GM19240 (cell line): Measurements from ENCODE around the gene CPLX4.

Source experiments
- DNase-seq: peaks from one replicate; pipeline ENCODE4 v3.0.0; 2011; ENCODE audit warnings: low spot score; ENCODE audit not compliant: insufficient read length

CPLX4 gene, protein sequence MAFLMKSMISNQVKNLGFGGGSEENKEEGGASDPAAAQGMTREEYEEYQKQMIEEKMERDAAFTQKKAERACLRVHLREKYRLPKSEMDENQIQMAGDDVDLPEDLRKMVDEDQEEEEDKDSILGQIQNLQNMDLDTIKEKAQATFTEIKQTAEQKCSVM

DNA sequence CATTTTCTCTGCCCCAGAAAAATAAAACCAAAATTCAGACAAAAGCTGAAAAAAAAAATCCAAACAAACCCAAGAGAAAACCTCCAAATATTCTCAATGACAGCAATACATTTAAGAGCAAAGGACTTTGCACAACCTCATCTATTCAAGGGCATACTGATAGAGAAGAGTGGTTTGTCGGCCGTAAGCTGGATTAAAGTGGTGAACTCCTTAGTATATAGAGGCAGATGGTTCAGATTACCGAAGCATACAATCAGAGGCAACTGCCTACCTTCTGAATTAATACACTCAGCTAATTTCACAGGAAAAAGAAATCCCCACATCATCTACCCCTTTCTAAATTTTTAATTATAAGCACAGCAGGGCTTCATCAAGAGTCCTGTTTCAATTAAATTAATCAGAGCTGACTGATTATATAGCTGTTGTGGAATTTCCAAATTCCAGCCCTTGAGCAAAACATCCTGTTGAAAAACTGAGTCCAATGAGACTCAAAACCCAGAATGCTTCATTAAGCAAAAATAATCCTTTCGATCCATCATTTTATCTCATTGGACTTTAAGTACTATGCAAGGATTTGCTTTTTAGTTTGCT, at the start of gene CPLX4:
Gene CPLX4, minus strand, starts transcription at position 190 of the 591 bp plus-strand sequence. Its CDS starts 187 bp downstream, at position 3.
- DNase-seq = no peak

DNA sequence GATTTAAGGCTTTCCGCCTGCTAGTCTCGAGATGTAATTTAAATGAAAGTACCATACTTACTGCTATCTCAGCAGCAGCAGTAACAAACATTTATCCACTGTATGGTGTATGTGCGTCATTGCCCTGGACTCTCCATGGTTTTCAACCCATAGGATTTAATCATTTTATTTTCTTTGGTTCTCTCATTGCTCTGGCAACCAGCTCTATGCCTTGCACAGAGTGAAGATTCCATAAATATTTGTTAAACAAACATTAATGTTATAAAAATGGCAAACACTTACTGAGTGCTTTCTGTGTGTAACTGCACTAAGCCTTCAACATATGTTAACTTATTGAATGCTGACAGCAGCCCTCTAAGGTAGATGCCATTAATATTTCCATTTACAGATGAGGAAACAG, 41.9 kb upstream of the CPLX4 start:
- DNase-seq = no peak

DNA sequence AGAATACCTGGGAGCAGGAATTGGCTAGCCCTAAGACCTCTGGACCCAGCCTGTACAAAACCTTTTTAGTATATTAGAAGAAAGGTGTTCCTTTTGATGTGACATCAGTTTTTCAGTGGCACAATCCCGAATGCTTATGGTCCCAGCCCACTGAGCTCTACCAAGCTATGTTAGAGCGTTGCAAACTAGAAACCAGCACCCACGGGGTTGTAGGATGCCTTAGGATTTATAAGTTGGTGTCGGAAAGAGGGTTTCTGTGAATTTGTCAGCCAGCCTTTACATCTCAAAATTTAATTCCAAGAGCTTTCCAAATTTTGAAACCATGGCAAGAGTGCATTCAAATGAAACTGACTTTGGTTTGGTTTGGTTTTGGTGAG, 41.1 kb upstream of the CPLX4 start:
- no peak for DNase-seq

DNA sequence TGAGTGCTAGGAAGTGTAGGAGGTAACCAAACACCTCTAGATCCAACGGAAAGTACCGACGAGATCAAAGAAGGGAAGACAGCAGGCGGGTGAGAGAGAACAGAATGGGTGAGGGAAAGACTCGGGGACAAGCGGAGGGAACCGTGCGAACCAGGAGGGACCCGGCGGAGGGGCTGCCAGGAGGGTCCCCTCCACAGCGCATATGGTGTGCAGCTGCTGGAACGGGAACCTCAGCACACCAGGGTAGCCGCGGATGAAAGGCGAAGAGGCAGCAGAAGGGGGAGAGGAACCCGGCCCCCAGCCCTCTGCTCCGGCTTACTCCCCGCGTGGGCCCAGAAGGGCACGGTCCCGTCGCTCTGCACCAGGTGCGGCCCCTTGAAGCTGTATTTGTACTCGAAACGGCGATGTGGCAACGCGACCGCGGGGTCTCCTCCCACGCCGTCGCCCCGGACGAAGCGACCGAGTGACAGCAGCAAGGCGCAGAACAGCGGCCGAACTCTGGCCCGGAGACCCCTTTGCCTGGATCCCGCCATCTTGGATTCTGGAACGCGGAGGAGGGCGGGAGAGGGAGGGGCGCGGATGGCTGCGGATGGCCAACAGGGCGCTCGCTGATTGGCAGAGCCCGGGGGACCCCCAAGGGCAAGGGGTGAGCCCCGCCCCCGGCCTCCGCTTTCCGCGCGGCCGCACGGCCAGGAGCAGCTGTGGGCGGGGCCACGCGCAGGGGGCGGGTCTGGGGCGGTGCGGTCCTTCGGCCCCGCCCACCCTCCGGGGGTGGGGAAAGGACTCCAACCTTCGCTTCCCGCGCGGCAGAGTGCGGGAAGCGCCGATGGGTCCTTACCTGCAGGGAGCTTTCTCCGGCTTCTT, 40.5 kb upstream of the CPLX4 start, which contains the start of gene LMAN1:
Gene LMAN1, minus strand, starts transcription at position 554 of the 864 bp plus-strand sequence. Its CDS starts 21 bp downstream, at position 533.
- peak; percentile 84 for DNase-seq

DNA sequence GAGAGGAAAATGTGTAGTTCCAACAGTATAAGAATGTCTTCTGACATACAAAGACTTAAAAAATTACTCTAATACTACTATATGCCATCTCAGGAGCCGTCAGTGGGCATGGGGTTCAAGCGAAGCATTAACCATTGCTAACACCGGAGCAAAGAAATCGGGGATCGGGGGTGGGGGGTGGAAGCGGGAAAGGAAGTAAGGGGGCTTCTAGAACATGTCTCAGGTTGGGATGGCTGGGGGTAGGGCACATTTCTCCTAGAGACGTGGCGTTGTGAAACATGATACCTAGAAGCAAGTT, 39.9 kb upstream of the CPLX4 start:
- no peak for DNase-seq

DNA sequence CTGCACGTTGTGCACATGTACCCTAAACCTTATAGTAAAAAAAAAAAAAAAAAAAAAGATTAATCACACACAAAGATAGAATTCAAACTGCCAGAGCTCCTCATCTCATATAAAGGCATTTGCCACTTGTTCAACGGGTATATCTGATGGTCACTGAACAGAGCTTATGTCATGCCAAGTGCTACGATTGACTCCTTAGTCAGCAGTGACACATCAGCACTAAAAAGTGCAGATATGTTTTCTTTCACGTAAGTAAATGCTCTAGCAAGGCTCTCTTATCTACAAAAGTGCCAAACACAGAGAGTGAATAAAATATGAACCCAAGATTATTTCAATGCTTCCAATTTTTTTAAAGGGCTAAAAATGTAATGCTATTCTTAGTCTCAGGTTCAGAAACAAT, 39.5 kb upstream of the CPLX4 start:
- no peak for DNase-seq

DNA sequence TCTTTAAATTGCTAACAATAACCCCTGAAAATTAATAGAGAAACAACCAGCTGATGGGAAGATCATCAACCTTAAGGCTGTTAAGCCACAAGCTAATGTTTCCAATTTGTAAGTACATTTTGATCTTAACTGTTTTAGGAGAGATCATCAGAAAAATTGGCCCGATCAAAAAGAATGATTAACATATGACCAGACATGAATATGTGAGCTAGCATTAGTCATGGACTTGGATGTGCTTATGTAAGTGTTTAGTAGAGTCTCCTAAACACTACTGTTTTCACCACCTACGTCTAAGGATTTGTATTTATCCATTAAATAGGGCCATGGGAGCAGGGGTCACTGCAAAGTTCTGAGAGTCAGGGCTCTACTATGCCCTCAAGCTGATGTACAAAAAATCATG, 36.3 kb upstream of the CPLX4 start:
- no peak for DNase-seq

DNA sequence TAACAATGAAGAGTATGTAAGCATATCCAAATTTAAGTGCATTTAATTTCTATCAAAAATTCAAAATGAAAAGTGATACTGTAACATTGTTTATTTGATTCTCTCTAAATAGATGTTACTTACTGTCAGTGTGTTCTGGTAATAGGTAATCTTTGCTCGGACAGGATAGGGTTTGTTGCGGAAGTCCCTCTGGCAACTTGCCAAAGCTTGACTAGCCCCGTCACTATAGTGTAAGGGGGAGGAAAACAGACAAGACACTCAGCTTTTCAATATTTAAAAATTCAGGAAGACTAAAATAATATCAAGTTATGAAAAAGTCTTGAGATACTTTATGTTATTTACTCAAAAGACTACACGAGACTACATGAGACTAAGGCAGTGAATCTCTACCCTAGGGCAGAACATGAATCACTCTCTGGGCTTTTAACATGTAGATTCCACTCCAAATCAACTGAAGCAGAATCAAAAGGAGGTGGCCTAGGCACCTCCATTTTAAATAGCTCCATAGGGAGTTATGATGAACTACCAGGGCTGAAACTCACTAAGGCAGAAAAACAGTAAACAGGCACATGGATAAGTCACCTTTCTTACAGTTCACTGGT, 34.7 kb upstream of the CPLX4 start:
- no peak for DNase-seq

DNA sequence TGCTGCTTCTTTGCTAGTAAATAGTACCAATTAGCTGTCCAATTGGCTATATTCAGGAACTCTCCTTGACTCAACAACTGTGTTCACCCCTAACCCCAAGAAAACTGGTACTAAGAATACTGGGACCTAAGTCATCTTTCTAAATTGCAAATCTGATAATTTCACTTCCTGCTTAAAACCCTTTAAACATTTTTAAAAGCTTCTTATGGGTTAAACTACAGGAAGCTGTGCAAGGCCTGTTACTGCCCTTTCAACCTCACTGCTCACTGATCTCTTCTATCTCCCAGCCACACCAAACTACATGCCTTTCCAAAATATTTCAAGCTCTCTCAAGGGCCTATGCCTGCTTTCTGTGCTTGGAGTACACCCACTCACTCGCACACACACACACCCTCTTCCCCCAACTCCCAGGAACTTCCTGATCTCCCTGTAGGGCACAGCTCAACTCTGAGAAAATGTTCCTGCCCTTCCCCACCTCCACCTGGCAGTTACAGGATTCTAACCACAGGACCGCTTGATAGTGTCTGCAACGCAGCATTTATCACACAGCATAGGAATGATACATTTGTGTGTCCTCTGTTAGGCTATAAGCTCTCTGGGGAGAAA, 33.9 kb upstream of the CPLX4 start:
- no peak for DNase-seq

DNA sequence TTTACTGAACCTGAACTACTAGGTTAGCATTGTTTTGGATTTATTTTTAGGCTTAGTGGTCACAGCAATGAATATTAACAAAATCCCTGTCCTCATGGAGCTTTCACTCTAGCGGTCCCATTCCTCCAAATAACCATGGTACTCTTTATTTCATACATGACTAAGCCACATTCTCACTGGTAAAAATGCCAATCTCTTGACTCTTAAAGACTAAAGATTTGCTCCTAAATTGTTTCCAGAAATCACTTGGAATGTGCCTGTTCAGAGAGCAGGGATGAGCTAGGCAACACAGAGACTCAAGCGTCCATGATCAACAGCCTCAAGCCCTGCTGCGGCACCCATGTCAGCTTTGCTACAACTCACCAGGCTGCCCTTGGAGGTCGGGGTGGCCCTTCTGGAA, 27.1 kb upstream of the CPLX4 start:
- DNase-seq = no peak

DNA sequence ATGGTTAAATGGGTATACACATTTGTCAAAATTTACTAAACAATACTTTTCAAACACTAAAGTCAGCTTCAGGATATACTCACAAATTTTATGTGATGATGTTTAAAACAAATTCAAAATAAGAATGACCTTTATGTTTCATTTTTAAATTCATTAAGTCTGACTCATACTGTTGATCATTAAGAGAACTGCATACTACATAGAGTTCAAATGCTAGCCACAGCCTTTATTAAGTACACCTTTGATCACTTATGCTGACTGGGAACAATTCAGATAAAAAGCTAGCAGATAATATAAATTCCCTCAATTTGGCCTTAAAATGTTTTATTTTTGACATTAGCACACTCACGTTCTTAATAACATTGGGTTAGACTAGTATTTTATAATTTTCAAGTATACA, 26.5 kb upstream of the CPLX4 start:
- DNase-seq = no peak

DNA sequence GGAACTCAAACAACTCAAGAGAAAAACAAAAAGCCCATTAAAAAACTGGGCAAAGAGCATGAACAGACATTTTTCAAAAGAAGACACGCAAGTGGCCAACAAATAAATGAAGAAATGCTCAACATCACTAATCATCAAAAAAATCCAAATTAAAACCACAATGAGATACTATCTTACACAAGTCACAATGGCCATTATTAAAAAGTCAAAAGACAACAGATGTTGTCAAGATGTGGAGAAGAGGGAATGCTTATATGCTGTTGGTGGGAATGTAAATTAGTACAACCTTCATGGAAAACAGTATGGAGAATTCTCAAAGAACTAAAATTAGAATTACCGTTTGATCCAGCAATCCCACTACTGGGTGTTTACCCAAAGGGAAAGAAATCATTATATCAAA, 25.5 kb upstream of the CPLX4 start:
- no peak for DNase-seq

DNA sequence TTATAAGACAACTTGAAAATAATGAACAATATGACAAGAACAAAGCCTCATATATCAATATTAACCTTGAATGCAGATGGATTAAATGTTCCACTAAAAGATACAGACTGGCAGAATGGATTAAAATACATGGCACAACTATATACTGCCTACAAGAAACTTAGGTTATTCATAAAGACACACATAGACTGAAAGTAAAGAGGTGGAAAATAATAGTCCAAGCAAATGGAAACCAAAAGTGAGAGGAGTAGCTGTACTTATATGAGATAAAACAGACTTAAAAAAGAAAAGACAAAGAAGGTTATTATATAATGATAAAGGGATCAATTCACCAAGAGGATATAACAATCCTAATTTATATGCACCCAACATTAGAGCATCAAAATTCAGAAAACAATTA, 22.4 kb upstream of the CPLX4 start:
- DNase-seq = no peak

DNA sequence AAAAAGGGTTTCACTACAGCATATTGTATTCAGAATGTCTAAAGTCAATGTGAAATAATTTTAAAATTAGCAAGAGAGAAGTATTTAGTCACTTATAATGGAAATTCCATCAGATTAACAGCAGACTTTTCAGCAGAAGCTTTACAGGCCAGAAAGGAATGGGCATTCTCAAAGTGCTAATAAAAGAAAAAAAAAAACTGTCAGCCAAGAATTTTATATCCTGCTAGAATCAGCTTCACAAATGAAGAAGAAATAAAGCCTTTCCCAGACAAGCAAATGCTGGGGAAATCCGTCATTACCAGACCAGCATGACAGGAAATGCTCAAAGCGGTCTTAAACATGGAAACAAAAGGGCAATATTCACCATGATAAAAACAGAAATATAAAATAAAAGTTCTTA, 21.9 kb upstream of the CPLX4 start:
- no peak for DNase-seq

DNA sequence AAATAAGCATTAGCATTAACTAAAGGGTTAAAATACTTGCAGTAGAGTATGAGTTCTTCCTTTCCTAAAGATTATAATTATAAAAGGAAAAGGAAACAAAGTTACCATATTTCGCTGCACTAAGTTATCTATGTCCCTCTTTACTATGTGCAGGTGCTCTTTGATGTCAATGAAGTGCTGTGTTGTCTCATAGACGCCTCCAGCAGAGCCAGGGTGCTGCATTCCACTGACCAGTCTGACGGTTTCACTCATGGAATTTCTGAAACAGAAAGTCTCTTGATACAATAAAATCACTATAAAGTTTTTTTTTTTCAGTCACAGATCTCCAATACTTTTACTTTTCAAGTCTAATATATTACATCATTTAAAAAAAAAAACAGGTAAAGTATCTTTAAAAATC, 14.5 kb upstream of the CPLX4 start:
- no peak for DNase-seq

DNA sequence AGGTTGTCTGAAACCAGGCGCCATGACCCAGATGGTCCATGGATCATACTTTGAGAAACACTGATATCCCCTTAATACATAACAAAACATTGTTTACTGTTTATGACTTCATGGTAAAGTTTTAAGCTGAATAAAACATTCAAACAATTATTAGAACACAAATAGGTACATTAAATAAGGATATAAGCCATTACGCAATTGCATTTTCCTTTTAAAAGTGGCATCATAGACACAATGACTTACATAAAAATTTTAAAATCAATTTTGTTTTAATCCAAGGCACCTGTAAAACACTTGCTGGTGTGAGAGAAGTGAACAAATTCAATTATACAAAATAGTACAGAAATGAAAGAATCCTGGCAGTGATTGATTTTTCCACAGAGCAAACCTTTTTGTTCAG, 10.2 kb upstream of the CPLX4 start:
- no peak for DNase-seq

DNA sequence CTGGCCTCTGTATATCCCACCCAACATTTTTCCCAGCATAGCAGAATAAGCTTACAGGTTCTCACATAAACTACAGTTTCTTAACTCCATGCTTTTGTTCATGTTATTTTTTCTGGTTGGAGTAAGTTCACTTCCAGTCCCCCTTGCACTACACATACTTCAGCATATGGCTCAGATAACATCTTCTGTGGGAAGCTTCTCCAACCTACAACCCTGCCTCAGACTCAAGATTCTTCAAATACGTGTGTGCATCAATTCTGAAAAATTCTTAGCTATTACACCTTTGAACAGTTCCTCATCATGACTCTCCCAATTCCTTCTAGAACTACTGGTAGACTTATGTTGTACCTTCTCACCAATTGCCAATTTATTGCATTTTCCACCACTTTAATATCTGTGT, 7.5 kb upstream of the CPLX4 start:
- no peak for DNase-seq

DNA sequence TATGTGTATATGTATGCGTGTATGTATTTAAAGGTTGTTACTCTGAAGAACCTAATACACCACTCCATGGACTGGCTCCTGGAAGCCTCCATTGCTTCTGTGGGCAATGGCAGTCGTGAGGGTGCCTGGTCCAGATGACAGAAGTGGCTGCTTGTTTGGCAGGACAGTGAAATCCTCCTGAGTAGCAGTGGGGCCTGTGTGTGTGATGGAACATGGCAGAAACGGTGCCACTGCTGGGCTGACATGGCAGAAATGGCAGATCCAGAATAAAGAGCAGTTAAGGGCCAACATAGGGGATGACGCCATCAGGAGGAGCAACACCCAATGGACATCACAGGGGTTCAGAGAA, 6.1 kb upstream of the CPLX4 start:
- no peak for DNase-seq

DNA sequence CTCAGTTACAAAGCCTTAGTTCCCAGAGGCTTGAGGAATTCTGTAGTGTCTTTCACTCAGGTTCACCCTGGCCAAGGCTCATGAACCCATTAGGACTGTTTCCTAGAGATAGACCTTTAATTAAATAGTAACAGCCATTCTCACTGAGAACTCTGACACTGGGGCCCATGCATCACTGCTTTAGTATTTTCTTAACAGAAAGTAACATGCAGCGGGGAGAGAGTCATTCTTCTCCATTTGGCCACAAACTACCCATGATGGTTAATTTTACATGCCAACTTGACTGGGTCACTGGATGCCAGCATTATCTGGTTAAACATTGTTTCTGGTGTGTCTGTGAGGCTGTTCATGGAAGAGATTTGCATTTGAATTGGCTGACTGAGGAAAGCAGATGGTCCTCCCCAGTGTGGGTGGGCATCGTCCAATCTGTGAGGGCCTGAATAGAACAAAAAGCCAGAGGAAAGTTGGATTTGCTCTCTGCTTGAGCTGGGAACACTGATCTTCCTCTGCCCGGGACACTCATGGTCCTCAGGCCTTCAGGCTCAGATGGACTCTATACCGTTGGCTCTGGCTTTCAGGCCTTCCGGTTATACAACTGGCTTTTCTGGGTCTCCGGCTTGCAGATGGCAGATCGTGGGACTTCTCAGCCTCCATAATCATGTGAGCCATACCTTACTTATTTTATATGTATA, 5.6 kb upstream of the CPLX4 start:
- DNase-seq = no peak

DNA sequence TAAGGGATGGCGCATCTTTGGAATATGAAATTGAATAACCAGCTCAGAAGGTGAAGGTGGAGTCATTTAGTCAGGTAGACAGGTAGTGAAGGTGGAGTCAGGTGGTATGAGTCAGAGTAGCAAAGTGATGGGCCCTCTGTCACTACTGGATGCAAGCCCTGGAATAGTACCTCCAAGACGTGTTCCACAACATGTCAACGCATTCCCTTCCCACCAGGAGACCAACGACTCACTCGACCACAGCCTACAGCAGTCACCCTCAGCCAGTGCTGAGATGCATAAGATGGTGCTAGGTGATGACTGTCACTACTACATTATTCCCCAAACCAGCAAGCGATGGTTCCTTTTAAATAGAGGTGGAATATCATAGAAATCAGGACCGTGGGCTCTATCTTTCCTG, 6.8 kb downstream of the CPLX4 start:
- DNase-seq = no peak

DNA sequence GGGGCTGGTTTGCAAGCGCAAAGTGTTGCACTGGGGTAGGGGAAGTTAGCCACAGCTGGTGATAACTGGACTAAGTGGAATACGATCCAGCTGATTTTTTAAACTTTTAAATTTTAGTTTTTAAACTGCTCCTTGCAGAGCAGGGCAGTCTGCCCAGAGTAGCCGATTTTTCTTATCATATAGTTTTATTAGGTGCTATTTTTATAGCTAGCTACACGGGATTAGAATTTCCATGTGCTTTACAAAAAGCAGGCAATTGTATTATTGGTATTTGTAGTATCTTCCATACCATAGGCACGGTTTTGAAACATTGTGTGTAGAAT, 9.6 kb downstream of the CPLX4 start:
- DNase-seq = no peak
